Lung (tissue), 12 donors: ENCODE data around the gene THAP4. TPM values are rescaled to one million over a fixed set of nuclear protein-coding genes. Genes with fewer than 3 reads are reported as not detected.

ENCODE experiments used
- ATAC-seq: fragments of 200-7000 bp; cut with Tn5 transposase; one replicate; pipeline ENCODE4 v1.9.1; 2020; ENCODE audit warnings: moderate number of reproducible peaks; ENCODE audit not compliant: insufficient read depth, low FRiP score
- DNase-seq, 3 donors: peaks; one replicate each; pipeline ENCODE4 v3.0.0-alpha.2; 2013 to 2017
- H3K27ac ChIP-seq, 2 donors: one replicate each; pipeline ENCODE4 v1.5.1; 2013; ENCODE audit warnings: mild to moderate bottlenecking in 2 of 2, moderate library complexity in 2 of 2, control low read depth in 1 of 2, inconsistent platforms in 1 of 2, low read depth in 1 of 2, low read length in 1 of 2
- H3K27me3 ChIP-seq, 3 donors: one replicate each; pipeline ENCODE4 v1.5.1; 2013; ENCODE audit warnings: low read length in 2 of 3; ENCODE audit not compliant: control insufficient read depth in 3 of 3, insufficient read depth in 3 of 3
- H3K36me3 ChIP-seq, 4 donors: one replicate each; pipeline ENCODE4 v1.5.1; 2013; ENCODE audit warnings: low read length in 4 of 4, mild to moderate bottlenecking in 1 of 4, moderate library complexity in 1 of 4; ENCODE audit not compliant: control insufficient read depth in 4 of 4, insufficient read depth in 4 of 4
- H3K4me1 ChIP-seq, 5 donors: one replicate each; pipeline ENCODE4 v1.5.1; 2013; ENCODE audit warnings: low read length in 5 of 5, mild to moderate bottlenecking in 2 of 5, moderate library complexity in 1 of 5; ENCODE audit not compliant: control insufficient read depth in 5 of 5, insufficient read depth in 5 of 5
- H3K4me3 ChIP-seq: one replicate; pipeline ENCODE4 v1.5.1; 2013; ENCODE audit warnings: mild to moderate bottlenecking, control low read depth, moderate library complexity
- H3K9ac ChIP-seq, 2 donors: one replicate each; pipeline ENCODE4 v1.5.1; 2013; ENCODE audit warnings: low read length in 2 of 2, control low read depth in 1 of 2; ENCODE audit not compliant: insufficient read depth in 1 of 2
- H3K9me3 ChIP-seq, 4 donors: one replicate each; pipeline ENCODE4 v1.5.1; 2013; ENCODE audit warnings: low read length in 3 of 4, mild to moderate bottlenecking in 1 of 4, moderate library complexity in 1 of 4; ENCODE audit not compliant: control insufficient read depth in 4 of 4, insufficient read depth in 3 of 4
- CTCF ChIP-seq: IDR thresholded peaks from 2 replicates; pipeline ENCODE4 v1.5.1; 2012; ENCODE audit warnings: mild to moderate bottlenecking; ENCODE audit errors: control extremely low read depth, extremely low read depth
- WGBS, 2 donors: extraction: QIAGEN DNeasy Blood & Tissue Kit; methylation state at CpG; one replicate each; pipeline ENCODE4 v1.1.7; 2013; 5-methylcytosine and 5-hydroxymethylcytosine counted together
- polyA plus RNA-seq, 2 donors: library from polyadenylated mRNA; stranded (reverse); fragments of 200-250 nt; gene quantifications; one replicate each; pipeline ENCODE4 v1.2.1, GENCODE V29; 2013
- total RNA-seq, 2 donors: library from RNA; depleted of rRNA in 1 of 2; stranded (reverse); fragments of >200 nt in 1 of 2; gene quantifications; one replicate each; pipeline ENCODE4 v1.2.1, GENCODE V29; 2014 to 2021
- donor health status: control.
- donor health status: control.
- donor health status: Bipolar disorder and iron deficiency.
- donor health status: healthy.
- donor health status: DM: yes; HTN: yes; CAD: no.

THAP4 gene
- total and polyA plus RNA-seq, 4 donors: 40.0 to 53.7 (median 45.0) TPM

GRCh38 chr2:241649927-241650326, 13.0 kb upstream of the THAP4 start:
- Histone ChIP-seq H3K36me3 (peaks cover 7 to 25% (median 16%) of the 10 kb centered on the region in 4 donors), H3K9me3 (no peaks in the 10 kb centered on the region), H3K4me1 (peaks cover 0 to 6% (median 0%) of the 10 kb centered on the region in 5 donors), H3K27ac (no peak overlapping the region), H3K4me3 (no peak overlapping the region), H3K27me3 (no peaks in the 10 kb centered on the region), H3K9ac (no peak overlapping the region)
- no peak for TF ChIP-seq CTCF
- WGBS, 2 donors: 86 to 93% methylated on average over 6 of the region's 6 CpGs
- ATAC-seq: no peak
- no peak for DNase-seq

GRCh38 chr2:241649404-241649803, 12.4 kb upstream of the THAP4 start:
- no peak for TF ChIP-seq CTCF
- H3K27me3 ChIP-seq: no peaks in the 10 kb centered on the region
- H3K9ac ChIP-seq: no peak overlapping the region
- 86% methylated on average over 4 of the region's 4 CpGs for WGBS, 2 donors
- H3K27ac ChIP-seq: no peak overlapping the region
- no peak overlapping the region for H3K4me3 ChIP-seq
- peaks cover 4 to 21% (median 13%) of the 10 kb centered on the region in 4 donors for H3K36me3 ChIP-seq
- H3K9me3 ChIP-seq: no peaks in the 10 kb centered on the region
- peaks cover 0 to 6% (median 0%) of the 10 kb centered on the region in 5 donors for H3K4me1 ChIP-seq
- DNase-seq (no peak), ATAC-seq (no peak)

GRCh38 chr2:241648453-241648852, 11.5 kb upstream of the THAP4 start:
- H3K4me1 ChIP-seq: peaks cover 0 to 6% (median 0%) of the 10 kb centered on the region in 5 donors
- ATAC-seq: no peak
- WGBS, 2 donors: 78 to 80% methylated on average over 6 of the region's 6 CpGs

More at GRCh38 chr2:241648453-241648852, 11.5 kb upstream of the THAP4 start:
- Histone ChIP-seq H3K9ac (no peak overlapping the region), H3K4me3 (no peak overlapping the region), H3K27me3 (no peaks in the 10 kb centered on the region), H3K9me3 (no peaks in the 10 kb centered on the region), H3K27ac (no peak overlapping the region), H3K36me3 (peaks cover 4 to 21% (median 14%) of the 10 kb centered on the region in 4 donors)
- no peak for TF ChIP-seq CTCF
- DNase-seq: no peak
